Measurements from ENCODE around the gene ZDHHC8.

ZDHHC8 gene, protein sequence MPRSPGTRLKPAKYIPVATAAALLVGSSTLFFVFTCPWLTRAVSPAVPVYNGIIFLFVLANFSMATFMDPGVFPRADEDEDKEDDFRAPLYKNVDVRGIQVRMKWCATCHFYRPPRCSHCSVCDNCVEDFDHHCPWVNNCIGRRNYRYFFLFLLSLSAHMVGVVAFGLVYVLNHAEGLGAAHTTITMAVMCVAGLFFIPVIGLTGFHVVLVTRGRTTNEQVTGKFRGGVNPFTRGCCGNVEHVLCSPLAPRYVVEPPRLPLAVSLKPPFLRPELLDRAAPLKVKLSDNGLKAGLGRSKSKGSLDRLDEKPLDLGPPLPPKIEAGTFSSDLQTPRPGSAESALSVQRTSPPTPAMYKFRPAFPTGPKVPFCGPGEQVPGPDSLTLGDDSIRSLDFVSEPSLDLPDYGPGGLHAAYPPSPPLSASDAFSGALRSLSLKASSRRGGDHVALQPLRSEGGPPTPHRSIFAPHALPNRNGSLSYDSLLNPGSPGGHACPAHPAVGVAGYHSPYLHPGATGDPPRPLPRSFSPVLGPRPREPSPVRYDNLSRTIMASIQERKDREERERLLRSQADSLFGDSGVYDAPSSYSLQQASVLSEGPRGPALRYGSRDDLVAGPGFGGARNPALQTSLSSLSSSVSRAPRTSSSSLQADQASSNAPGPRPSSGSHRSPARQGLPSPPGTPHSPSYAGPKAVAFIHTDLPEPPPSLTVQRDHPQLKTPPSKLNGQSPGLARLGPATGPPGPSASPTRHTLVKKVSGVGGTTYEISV

GRCh38 chr22:20131597-20131858 lies at the start of gene ZDHHC8:
Gene ZDHHC8 (plus strand): TSS chr22:20131804. CDS start chr22:20131948, 144 bp downstream.
- DNase-seq = peak; percentile 42

- DNase-seq = no peak
Measured at GRCh38 chr22:20083157-20083890, 48.3 kb upstream of the ZDHHC8 start.

- no peak for DNase-seq
Measured at GRCh38 chr22:20083891-20084546, 47.6 kb upstream of the ZDHHC8 start.

DNA sequence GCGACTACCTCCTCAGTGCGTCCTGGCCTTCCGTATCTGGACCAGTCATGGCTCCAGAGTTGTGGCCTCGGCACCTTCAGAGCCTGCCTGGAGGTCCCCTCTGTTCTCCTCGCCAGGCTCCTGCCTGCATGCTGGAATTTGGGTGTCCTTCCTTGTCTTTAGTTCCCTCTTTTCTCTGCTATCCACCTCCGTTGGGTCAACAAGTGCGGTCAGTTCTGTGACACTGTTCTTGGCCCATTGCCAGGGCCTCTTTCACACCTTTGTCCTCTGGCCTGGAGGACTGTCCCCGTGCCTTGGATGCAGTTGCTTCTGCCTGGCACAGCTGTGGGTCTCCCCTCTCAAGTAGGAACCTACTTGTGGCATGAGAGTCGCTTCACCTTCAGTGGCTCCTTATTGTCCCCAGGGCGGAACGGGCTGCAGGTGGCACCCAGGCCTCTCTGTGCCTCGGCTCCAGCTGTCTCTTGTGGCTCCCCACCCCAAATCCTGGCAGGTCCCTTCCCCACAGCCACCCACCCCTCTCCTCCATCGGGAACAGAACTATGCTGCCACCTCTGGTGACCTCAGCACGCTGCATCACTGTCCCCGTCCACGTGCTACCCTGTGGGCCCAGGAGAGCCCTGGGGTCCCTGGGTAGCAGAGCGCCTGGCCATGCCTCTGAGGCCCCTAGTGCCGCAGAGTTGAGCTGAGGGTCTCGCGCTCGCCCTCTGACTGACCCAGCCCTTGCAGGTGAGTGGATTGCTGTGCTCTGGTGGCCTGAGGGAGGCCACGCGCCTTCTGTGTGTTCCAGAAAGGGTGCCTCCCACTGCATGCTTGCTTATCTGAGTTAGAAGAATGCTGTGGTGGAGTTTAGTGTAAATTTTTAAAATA lies 46.8 kb upstream of the ZDHHC8 start:
- DNase-seq = peak; percentile 63

- DNase-seq = no peak
Measured at GRCh38 chr22:20085651-20086050, 46.0 kb upstream of the ZDHHC8 start.

DNA sequence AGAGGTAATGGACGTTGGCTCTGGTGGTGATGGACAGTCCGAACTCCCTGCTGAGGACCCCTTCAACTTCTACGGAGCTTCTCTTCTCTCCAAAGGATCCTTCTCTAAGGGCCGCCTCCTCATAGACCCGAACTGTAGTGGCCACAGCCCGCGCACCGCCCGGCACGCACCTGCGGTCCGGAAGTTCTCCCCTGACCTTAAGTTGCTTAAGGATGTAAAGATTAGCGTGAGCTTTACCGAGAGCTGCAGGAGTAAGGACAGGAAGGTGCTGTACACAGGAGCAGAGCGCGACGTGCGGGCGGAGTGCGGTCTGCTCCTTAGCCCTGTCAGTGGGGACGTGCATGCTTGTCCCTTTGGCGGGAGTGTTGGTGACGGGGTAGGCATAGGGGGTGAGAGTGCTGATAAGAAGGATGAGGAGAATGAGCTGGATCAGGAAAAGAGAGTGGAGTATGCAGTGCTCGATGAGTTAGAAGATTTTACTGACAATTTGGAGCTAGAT lies 45.5 kb upstream of the ZDHHC8 start:
- DNase-seq = no peak

- no peak for DNase-seq
Measured at GRCh38 chr22:20086763-20087162, 44.8 kb upstream of the ZDHHC8 start.

GRCh38 chr22:20087319-20088262 lies 44.0 kb upstream of the ZDHHC8 start:
- DNase-seq = no peak

DNA sequence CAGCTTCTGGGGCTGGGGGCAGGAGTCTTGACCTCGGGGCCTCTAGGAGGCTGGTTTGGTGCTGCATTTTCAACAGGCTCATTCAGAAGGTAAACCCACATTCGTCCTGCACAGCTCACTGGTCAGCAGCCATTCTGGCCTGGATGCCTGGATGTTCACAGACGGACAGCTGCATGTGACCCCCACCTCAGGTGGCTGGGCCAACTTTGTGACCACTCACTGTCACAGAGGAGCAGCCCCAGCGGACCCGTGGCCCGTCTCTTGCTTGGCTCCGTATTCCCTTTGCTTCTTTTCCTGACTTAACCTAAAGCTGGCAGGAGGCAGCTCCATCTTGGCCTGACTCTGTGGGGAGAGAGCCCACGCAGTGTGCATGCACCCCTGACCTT lies 43.3 kb upstream of the ZDHHC8 start:
- no peak for DNase-seq

GRCh38 chr22:20089226-20089976 lies 42.2 kb upstream of the ZDHHC8 start:
- no peak for DNase-seq

DNA sequence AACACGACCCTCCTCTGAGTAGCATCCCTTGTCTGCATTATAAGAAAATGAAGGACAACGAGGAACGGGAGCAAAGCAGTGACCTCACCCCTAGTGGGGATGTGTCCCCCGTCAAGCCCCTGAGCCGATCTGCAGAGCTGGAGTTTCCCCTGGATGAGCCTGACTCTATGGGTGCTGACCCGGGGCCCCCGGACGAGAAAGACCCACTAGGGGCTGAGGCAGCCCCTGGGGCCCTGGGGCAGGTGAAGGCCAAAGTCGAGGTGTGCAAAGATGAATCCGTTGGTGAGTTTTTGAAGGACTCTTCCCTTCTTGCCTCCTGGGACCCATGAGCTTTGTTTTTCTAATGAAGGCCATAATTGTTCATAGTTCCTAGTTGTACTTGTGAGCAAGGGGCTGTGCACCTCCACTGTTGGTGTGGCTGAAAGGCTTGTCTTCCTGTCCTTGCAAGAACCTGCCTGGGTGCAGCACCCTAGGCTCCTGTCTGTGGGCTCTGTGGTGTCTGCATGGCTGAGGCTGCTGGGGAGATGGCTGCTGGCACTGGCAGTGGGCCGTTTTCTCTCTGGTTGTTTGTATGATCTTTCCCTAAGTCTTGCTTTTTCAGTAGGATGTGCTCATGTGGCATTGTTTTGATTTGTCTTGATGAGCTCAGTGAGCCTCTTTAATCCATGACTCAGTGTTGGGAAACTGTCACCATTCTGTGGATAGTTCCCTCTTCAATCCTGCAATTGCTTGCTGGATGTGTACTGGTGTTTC lies 41.5 kb upstream of the ZDHHC8 start:
- DNase-seq = no peak

- no peak for DNase-seq
Measured at GRCh38 chr22:20090730-20091240, 40.8 kb upstream of the ZDHHC8 start.

GRCh38 chr22:20091690-20092476 lies 39.7 kb upstream of the ZDHHC8 start:
- DNase-seq = no peak

GRCh38 chr22:20092477-20092854 lies 39.1 kb upstream of the ZDHHC8 start:
- no peak for DNase-seq

DNA sequence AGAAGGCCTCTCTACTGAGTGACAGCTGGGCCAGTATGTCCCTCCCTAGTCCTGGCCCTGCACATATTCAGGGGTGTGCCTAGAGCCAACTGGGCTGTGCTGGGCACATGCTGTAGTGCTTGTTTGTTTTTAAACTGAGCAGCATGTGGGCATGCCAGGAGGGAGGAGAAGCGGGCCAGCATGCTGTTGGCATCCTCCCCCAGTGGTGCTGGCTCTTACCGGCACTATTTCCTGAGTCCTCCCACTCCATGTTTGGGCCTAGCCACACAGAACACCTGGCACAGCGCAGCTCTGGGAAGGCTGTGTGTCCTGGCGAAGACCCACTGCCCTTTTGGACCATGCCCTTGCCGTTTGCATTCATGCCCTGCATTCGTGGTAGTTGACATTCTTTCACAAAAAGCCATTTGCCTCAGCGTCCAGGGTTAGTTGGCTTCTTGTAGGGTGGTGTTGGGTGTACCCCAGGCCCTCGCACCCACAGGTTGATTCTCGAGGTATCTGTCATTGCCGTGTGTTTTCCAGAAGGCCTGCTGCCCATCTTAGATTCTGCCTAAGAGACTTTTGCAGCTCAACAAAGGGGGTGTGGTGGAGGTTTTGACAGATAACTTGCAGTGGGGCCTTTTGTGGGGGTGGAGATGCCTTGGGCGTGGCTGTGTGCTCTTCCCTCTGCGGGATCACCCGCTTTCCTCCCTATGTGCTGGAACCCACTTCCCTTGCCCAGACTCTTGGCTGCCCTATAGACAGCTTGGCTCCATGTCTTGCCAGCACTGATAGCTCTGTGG lies 38.0 kb upstream of the ZDHHC8 start:
- peak; percentile 56 for DNase-seq

DNA sequence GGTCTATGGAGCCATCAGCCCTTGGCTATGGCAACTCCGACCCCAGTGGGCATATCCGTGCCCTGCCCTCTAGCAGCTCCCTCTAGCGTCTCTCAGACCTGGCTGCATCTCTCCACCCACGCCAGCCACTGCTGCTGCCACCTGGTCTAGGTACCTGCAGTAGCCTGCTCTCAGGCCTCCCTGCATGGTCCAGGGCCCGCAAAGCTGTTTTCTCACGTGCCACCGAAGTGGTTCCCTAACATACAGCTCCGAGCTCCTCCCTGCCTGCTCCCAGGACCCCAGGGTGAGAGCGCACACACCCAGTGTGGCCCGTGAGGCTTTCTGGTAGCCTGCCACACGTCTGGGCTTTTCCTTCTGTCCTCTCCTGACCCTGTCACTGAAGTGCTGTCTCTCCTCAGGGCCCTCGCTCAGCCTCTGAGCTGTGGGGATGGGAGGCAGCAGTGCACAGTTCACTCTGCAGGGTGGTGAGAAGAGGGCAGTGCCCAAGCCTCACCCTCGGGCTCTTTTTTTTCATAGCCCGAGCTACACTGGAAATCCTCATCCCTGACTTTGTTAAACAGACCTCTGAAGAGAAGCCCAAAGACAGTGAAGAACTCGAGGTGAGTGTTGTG lies 37.3 kb upstream of the ZDHHC8 start:
- no peak for DNase-seq

DNA sequence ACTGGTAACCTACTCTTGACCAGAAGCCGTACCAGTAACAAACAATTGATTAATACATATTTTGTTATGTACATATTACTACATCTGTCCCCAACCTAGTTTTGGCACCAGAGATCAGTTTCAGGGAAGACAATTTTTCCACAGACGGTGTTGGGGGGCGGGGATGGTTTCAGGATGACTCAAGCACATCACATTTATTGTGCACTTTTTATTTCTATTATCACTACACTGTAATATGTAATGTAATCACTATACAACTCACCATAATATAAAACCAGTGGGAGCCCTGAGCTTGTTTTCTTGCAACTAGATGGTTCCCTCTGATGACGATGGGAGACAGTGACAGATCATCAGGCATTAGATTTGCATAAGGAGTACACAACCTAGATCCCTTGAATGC lies 36.1 kb upstream of the ZDHHC8 start:
- DNase-seq = no peak
